GM21619 (cell line): ENCODE results near the gene PGM2L1.
"Not testable (repeated sequence)": the region's sequence is repeated elsewhere in the genome, so short reads cannot be mapped to it uniquely, and the experiment has no call there.

Experiments
- ATAC-seq: cut with Tn5 transposase; IDR thresholded peaks from one replicate; pipeline ENCODE4 v1.9.1; 2021; ENCODE audit not compliant: unreplicated experiment

The PGM2L1 gene

GRCh38 chr11:74341921-74342320 lies 56.3 kb downstream of the PGM2L1 start:
- no peak for ATAC-seq

- no peak for ATAC-seq
Measured at GRCh38 chr11:74339619-74340018, 58.6 kb downstream of the PGM2L1 start.

- no peak for ATAC-seq
Measured at GRCh38 chr11:74338963-74339362, 59.3 kb downstream of the PGM2L1 start.

GRCh38 chr11:74333193-74333592 lies 65.0 kb downstream of the PGM2L1 start:
- no peak for ATAC-seq

GRCh38 chr11:74332291-74332690 lies 65.9 kb downstream of the PGM2L1 start:
- no peak for ATAC-seq

- ATAC-seq = not testable (repeated sequence)
Measured at GRCh38 chr11:74331000-74331399, 67.2 kb downstream of the PGM2L1 start.

GRCh38 chr11:74330075-74330858 lies 68.0 kb downstream of the PGM2L1 start:
- no peak for ATAC-seq

- no peak for ATAC-seq
Measured at GRCh38 chr11:74327076-74327475, 71.2 kb downstream of the PGM2L1 start.

GRCh38 chr11:74326665-74327064 lies 71.6 kb downstream of the PGM2L1 start:
- no peak for ATAC-seq

GRCh38 chr11:74325649-74326645 lies 72.3 kb downstream of the PGM2L1 start:
- ATAC-seq = no peak

GRCh38 chr11:74322667-74323066 lies 75.6 kb downstream of the PGM2L1 start:
- no peak for ATAC-seq

- ATAC-seq = no peak
Measured at GRCh38 chr11:74321487-74322188, 76.6 kb downstream of the PGM2L1 start.

- ATAC-seq = no peak
Measured at GRCh38 chr11:74320538-74320937, 77.7 kb downstream of the PGM2L1 start.

GRCh38 chr11:74319139-74319816 lies 79.0 kb downstream of the PGM2L1 start:
- no peak for ATAC-seq

- no peak for ATAC-seq
Measured at GRCh38 chr11:74318241-74318932, 79.8 kb downstream of the PGM2L1 start.

GRCh38 chr11:74316772-74317505 lies 81.3 kb downstream of the PGM2L1 start:
- no peak for ATAC-seq

- ATAC-seq = no peak
Measured at GRCh38 chr11:74312326-74312725, 85.9 kb downstream of the PGM2L1 start.

- no peak for ATAC-seq
Measured at GRCh38 chr11:74311352-74311926, 86.8 kb downstream of the PGM2L1 start, which contains the start of gene P4HA3. Gene P4HA3 (minus strand): TSS chr11:74311640. CDS start chr11:74311611, 29 bp downstream.

- no peak for ATAC-seq
Measured at GRCh38 chr11:74310857-74311256, 87.4 kb downstream of the PGM2L1 start.
